Hepatocyte (in vitro differentiated cells): ENCODE data around the gene C1orf167.

Experiments used
- CTCF ChIP-seq: fragments of 200-600 bp; sonication (generic); IDR thresholded peaks from 2 replicates; pipeline ENCODE4 v1.5.1; 2016; ENCODE audit warnings: antibody characterized with exemption, mild to moderate bottlenecking; ENCODE audit not compliant: poor library complexity
- EZH2 ChIP-seq: fragments of 200-600 bp; sonication (generic); IDR thresholded peaks from 2 replicates; pipeline ENCODE4 v1.6.1; 2016; ENCODE audit warnings: antibody characterized with exemption, mild to moderate bottlenecking, borderline replicate concordance

GRCh38 chr1:11767922-11768704 is 6.1 kb downstream of the C1orf167 start:
- no peak for TF ChIP-seq EZH2
- no peak for TF ChIP-seq CTCF
